SK-N-SH treated with all-trans-retinoic acid at 6 μM for 48 hours (cell line): Measurements from ENCODE around the gene PIK3R1.

Experiments
- ATAC-seq: fragments of 200-7000 bp; cut with Tn5 transposase; 3 replicates; pipeline ENCODE4 v1.9.1; 2020; ENCODE audit warnings: mild to moderate bottlenecking, moderate library complexity
- ARNTL ChIP-seq: fragments of 450-650 bp; formaldehyde crosslinking; IDR thresholded peaks from 2 replicates; pipeline ENCODE4 v1.5.0; 2020; ENCODE audit warnings: low read depth, mild to moderate bottlenecking, moderate library complexity, borderline replicate concordance
- BACH2 ChIP-seq: fragments of 250-450 bp; sonication (Bioruptor Pico); IDR thresholded peaks from 2 replicates; pipeline ENCODE4 v1.9.0; 2021; ENCODE audit warnings: mild to moderate bottlenecking, borderline replicate concordance
- CREB5 ChIP-seq: fragments of 250-450 bp; sonication (Bioruptor Pico); IDR thresholded peaks from 2 replicates; pipeline ENCODE4 v1.5.1; 2020; ENCODE audit warnings: low read depth, mild to moderate bottlenecking, moderate library complexity
- CSDC2 ChIP-seq: fragments of 250-450 bp; sonication (Bioruptor Pico); IDR thresholded peaks from 2 replicates; pipeline ENCODE4 v1.5.0; 2020; ENCODE audit warnings: mild to moderate bottlenecking, moderate library complexity
- ESRRG ChIP-seq: fragments of 250-450 bp; sonication (Bioruptor Pico); IDR thresholded peaks from 2 replicates; pipeline ENCODE4 v1.6.1; 2021; ENCODE audit warnings: mild to moderate bottlenecking
- ISL1 ChIP-seq: fragments of 250-450 bp; sonication (Bioruptor Pico); IDR thresholded peaks from 2 replicates; pipeline ENCODE4 v2.1.2; 2022; ENCODE audit warnings: mild to moderate bottlenecking, moderate library complexity
- OSR1 ChIP-seq: fragments of 250-450 bp; sonication (Bioruptor Pico); IDR thresholded peaks from 2 replicates; pipeline ENCODE4 v1.8.0; 2022; ENCODE audit warnings: moderate library complexity, mild to moderate bottlenecking, inconsistent platforms
- PPARA ChIP-seq: fragments of 250-450 bp; sonication (Bioruptor Pico); IDR thresholded peaks from 2 replicates; pipeline ENCODE4 v1.5.0; 2020; ENCODE audit warnings: mild to moderate bottlenecking, borderline replicate concordance
- RARB ChIP-seq: fragments of 250-450 bp; sonication (Bioruptor Pico); IDR thresholded peaks from 2 replicates; pipeline ENCODE4 v1.8.0; 2021; ENCODE audit warnings: mild to moderate bottlenecking, moderate library complexity
- SNAI2 ChIP-seq: fragments of 250-450 bp; sonication (Bioruptor Pico); IDR thresholded peaks from 2 replicates; pipeline ENCODE4 v1.5.0; 2020; ENCODE audit warnings: mild to moderate bottlenecking, moderate library complexity
- TCF4 ChIP-seq: fragments of 250-450 bp; sonication (Bioruptor Pico); IDR thresholded peaks from 2 replicates; pipeline ENCODE4 v1.8.0; 2021; ENCODE audit warnings: mild to moderate bottlenecking, moderate library complexity, borderline replicate concordance
- TOX ChIP-seq: fragments of 250-450 bp; sonication (Bioruptor Pico); IDR thresholded peaks from 2 replicates; pipeline ENCODE4 v1.8.0; 2021; ENCODE audit warnings: mild to moderate bottlenecking, moderate library complexity, borderline replicate concordance
- ZC3H10 ChIP-seq: fragments of 250-450 bp; sonication (Bioruptor Pico); IDR thresholded peaks from 2 replicates; pipeline ENCODE4 v1.5.1; 2021; ENCODE audit warnings: mild to moderate bottlenecking, moderate library complexity
- ZNF565 ChIP-seq: fragments of 450-650 bp; formaldehyde crosslinking; conservative IDR thresholded peaks from 2 replicates; pipeline ENCODE4 v1.5.0; 2020; ENCODE audit warnings: low read depth, mild to moderate bottlenecking, moderate library complexity
- ZNF70 ChIP-seq: fragments of 450-650 bp; formaldehyde crosslinking; IDR thresholded peaks from 2 replicates; pipeline ENCODE4 v1.5.0; 2020; ENCODE audit warnings: mild to moderate bottlenecking, moderate library complexity
- ZNF8 ChIP-seq: fragments of 450-650 bp; formaldehyde crosslinking; IDR thresholded peaks from 2 replicates; pipeline ENCODE4 v1.5.0; 2020; ENCODE audit warnings: mild to moderate bottlenecking, moderate library complexity
- TF ChIP-seq, protein P1 (sequence below): fragments of 250-450 bp; sonication (Bioruptor Pico); IDR thresholded peaks from 2 replicates; pipeline ENCODE4 v1.8.0; 2020; ENCODE audit warnings: mild to moderate bottlenecking, moderate library complexity, borderline replicate concordance
- TF ChIP-seq, protein P2 (sequence below): fragments of 250-450 bp; sonication (Bioruptor Pico); IDR thresholded peaks from 2 replicates; pipeline ENCODE4 v1.8.0; 2021; ENCODE audit warnings: low read depth, mild to moderate bottlenecking, moderate library complexity, borderline replicate concordance

The PIK3R1 gene

DNA sequence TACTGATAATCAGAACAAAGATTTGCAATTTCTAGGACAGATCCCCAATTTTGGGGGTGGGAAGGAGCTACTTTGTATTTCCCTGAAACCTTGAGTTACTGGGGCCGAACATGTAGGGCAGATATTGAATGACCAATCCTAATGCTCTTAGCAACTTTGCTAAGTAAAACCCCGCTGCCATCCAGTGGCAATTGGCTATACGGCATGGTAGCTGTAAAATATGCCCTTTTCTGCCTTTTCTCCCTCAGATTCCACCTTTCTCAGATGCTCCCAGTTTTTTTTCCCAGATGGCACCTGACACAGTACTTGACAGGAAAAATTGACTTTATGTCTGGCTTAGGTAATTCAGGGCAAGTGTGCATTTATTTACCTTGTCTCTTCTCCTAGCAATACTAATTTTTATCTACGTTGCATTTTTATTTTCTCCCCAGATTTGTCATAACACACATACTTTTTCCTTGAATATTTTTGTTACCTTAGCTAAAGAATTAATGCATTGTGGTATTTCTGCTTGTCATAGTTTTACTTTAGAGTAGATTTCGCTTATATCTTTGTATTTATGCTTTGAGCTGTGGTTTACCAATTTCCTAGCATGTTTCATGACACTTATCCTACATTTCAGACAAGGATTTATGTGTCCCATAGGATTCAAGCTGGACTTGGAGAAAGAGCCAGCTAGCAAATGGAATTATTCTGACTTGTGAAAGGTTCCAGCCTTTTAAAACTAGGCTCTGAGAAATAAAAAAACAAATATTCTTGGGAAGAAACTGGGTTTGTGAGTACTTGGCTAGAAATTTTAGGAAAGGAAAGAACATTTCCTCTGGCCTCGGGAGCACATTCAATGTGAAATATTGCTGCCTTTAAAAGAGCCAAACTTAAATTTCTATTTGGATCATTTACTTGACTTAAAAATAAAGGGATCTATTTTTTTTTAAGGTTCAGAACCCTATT lies 37.4 kb downstream of the PIK3R1 start:
- peak; percentile 93 for ATAC-seq

DNA sequence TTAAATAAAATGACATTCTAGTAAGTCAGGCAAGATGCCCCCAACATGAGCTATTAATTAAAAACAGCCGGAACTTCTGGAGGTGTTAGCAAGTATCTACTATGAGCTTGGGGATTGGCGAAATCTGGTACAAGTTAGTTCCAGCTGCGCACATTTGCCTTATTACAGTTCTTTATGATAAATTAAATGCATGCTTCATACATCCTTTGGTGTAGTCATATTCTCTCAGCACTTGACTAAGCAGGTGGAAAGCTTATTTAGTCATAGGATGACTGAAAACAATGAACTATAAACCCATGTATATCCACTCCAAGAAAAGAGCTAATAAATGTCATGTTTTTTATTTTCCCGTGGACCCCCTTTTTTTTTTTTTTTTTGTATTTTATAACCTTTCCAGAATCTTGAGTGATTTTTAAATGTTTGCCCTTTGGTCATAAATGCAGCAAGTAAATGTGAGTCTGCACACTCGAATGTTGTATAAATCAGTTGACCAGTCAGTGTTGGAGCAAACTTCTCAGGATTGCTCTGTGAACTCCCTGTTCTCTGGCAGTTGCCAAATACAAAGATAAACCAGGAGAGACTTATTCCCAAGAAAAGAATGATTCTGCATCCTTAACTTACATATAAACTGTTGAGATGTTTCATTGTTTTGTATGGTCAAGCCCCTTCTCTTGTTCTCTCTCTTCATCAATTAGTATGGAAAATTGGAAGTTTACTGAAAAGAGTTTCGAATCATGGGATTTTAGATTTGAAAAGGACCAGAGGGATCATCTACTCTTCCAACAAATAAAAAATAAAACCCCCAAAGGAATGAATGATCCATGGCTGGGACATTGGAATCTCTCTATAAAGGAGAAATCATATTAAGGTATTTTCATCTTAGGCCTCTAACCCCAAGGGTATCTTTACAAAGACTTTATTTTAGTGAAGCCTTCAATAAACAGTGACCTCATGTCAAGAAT lies 38.3 kb downstream of the PIK3R1 start:
- TF ChIP-seq SNAI2 (CRISPR knock-in tag) (no peak), ZNF70 (CRISPR knock-in tag) (no peak), CREB5 (no peak), PPARA (CRISPR knock-in tag) (no peak), ESRRG (CRISPR knock-in tag) (no peak), TOX (no peak), ZC3H10 (CRISPR knock-in tag) (no peak)

More for the DNA sequence above, 37.4 kb downstream of the PIK3R1 start:
- TF ChIP-seq CSDC2 (CRISPR knock-in tag) (no peak), CREB5 (no peak), RARB (no peak), ISL1 (CRISPR knock-in tag) (no peak), ARNTL (no peak), BACH2 (CRISPR knock-in tag) (no peak)
- TF ChIP-seq, protein P1, sequence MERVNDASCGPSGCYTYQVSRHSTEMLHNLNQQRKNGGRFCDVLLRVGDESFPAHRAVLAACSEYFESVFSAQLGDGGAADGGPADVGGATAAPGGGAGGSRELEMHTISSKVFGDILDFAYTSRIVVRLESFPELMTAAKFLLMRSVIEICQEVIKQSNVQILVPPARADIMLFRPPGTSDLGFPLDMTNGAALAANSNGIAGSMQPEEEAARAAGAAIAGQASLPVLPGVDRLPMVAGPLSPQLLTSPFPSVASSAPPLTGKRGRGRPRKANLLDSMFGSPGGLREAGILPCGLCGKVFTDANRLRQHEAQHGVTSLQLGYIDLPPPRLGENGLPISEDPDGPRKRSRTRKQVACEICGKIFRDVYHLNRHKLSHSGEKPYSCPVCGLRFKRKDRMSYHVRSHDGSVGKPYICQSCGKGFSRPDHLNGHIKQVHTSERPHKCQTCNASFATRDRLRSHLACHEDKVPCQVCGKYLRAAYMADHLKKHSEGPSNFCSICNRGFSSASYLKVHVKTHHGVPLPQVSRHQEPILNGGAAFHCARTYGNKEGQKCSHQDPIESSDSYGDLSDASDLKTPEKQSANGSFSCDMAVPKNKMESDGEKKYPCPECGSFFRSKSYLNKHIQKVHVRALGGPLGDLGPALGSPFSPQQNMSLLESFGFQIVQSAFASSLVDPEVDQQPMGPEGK (CRISPR knock-in tag) = no peak
- TF ChIP-seq, protein P2, sequence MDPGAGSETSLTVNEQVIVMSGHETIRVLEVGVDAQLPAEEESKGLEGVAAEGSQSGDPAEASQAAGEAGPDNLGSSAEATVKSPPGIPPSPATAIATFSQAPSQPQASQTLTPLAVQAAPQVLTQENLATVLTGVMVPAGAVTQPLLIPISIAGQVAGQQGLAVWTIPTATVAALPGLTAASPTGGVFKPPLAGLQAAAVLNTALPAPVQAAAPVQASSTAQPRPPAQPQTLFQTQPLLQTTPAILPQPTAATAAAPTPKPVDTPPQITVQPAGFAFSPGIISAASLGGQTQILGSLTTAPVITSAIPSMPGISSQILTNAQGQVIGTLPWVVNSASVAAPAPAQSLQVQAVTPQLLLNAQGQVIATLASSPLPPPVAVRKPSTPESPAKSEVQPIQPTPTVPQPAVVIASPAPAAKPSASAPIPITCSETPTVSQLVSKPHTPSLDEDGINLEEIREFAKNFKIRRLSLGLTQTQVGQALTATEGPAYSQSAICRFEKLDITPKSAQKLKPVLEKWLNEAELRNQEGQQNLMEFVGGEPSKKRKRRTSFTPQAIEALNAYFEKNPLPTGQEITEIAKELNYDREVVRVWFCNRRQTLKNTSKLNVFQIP (CRISPR knock-in tag) = no peak

DNA sequence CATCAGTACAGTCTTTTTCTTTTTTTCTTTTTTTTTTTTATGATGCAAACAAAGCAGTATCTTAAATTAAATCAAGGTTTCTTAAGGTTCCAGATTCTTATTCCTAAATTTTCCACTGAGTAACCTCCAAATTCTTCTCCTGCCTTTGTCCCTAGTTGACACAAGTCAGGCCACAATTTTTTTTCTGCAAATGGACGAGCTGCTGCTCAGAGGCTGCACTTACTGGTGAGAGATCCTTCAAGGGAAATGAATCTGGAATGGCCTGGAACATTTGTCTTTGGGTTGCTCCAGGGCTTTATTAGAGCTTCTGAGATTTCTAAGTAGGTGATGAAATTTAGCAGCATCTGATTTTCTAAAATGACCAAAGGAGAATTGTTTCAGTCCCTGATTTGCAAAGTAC lies 39.3 kb downstream of the PIK3R1 start:
- ATAC-seq = no peak
- TF ChIP-seq ISL1 (CRISPR knock-in tag) (no peak), ZNF70 (CRISPR knock-in tag) (no peak), ZNF8 (CRISPR knock-in tag) (no peak), PPARA (CRISPR knock-in tag) (no peak), ZNF565 (no peak), TOX (no peak), ESRRG (CRISPR knock-in tag) (no peak), SNAI2 (CRISPR knock-in tag) (no peak)
- TF ChIP-seq, all 23 proteins: peak for 0

More for the DNA sequence above, 38.3 kb downstream of the PIK3R1 start:
- no peak for ATAC-seq

GRCh38 chr5:68255305-68256120 lies 40.0 kb downstream of the PIK3R1 start:
- ATAC-seq = no peak
- no peak for TF ChIP-seq TCF4 (CRISPR knock-in tag)
- TF ChIP-seq OSR1 (CRISPR knock-in tag) = no peak
